Activated CD8-positive, alpha-beta memory T cell treated with anti-CD3 and anti-CD28 coated beads, Interleukin-2, amount 50 U/mL, for 1 hour (primary cell): ENCODE data around the gene PRAME.
"Not testable (repeated sequence)": the region's sequence is repeated elsewhere in the genome, so short reads cannot be mapped to it uniquely, and the experiment has no call there.

Experiments used
- DNase-seq: peaks from one replicate; pipeline ENCODE4 v3.0.0-alpha.2; 2020; ENCODE audit errors: extremely low read depth

Gene PRAME

GRCh38 chr22:22552630-22553029, 6.4 kb downstream of the PRAME start:
- no peak for DNase-seq

GRCh38 chr22:22550789-22551434, 8.2 kb downstream of the PRAME start:
- no peak for DNase-seq

- no peak for DNase-seq
These were observed 10.2 kb downstream of the PRAME start for GRCh38 chr22:22548910-22549309.

GRCh38 chr22:22548317-22548716, 10.7 kb downstream of the PRAME start:
- DNase-seq = no peak

- DNase-seq = no peak
These were observed 11.3 kb downstream of the PRAME start for GRCh38 chr22:22547692-22548300.

- no peak for DNase-seq
These were observed 11.8 kb downstream of the PRAME start for GRCh38 chr22:22547226-22547625.

GRCh38 chr22:22546490-22546889, 12.6 kb downstream of the PRAME start:
- DNase-seq = no peak

GRCh38 chr22:22545084-22545483, 14.0 kb downstream of the PRAME start:
- no peak for DNase-seq

- DNase-seq = no peak
These were observed 20.7 kb downstream of the PRAME start for GRCh38 chr22:22538226-22538989.

GRCh38 chr22:22536916-22537315, 22.1 kb downstream of the PRAME start:
- DNase-seq = no peak

GRCh38 chr22:22536515-22536914, 22.6 kb downstream of the PRAME start:
- DNase-seq = no peak

- no peak for DNase-seq
These were observed 23.4 kb downstream of the PRAME start for GRCh38 chr22:22535662-22536061.

GRCh38 chr22:22534604-22535415, 24.3 kb downstream of the PRAME start:
- no peak for DNase-seq

- no peak for DNase-seq
These were observed 25.2 kb downstream of the PRAME start for GRCh38 chr22:22533863-22534262.

GRCh38 chr22:22533417-22533816, 25.6 kb downstream of the PRAME start:
- DNase-seq = no peak

GRCh38 chr22:22532547-22533071, 26.5 kb downstream of the PRAME start:
- DNase-seq = not testable (repeated sequence)

GRCh38 chr22:22531770-22532546, 27.1 kb downstream of the PRAME start:
- DNase-seq = no peak

GRCh38 chr22:22528780-22529179, 30.3 kb downstream of the PRAME start:
- no peak for DNase-seq

GRCh38 chr22:22527312-22527711, 31.8 kb downstream of the PRAME start:
- no peak for DNase-seq

GRCh38 chr22:22526125-22526912, 32.7 kb downstream of the PRAME start:
- no peak for DNase-seq
